ENCODE results near the gene TRPM3. TPM values are rescaled to one million over a fixed set of nuclear protein-coding genes. Genes with fewer than 3 reads are reported as not detected.

The TRPM3 gene
- total and polyA plus RNA-seq, 2 of the 13 experiments (the other 11 are each of a cell fraction or from before 2014, with no cell fraction given): not detected

DNA sequence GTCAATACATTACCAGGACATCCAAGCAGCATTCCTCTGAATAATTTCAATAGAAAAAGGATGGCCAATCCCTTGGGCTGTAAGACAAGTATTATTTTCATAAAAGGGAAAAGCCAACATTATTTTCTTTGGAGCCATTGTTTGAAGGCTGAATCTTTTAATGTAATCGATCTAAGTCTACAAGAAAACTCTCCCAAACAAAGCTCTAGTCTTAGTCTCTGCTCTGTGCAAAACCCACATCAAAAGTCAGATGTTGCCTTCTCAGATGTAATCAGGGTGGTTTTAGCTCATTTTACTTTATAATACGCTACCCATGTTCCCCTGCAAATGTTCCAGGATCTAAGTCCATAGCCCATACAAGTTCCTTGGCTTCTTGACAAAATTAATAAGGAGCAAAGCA lies 325.6 kb downstream of the TRPM3 start:
- H3K4me2 ChIP-seq (ENCODE audit: low read depth, low read length): no peak overlapping the region
- H3K79me2 ChIP-seq (ENCODE audit: insufficient read depth, low read length): no peaks in the 10 kb centered on the region
- TF ChIP-seq SP140L (CRISPR knock-in tag; IDR thresholded peaks at IDR 0.05; ENCODE audit: borderline replicate concordance) (no peak), JUN (CRISPR knock-in tag; IDR thresholded peaks at IDR 0.05) (no peak), RFX5 (IDR thresholded peaks at IDR 0.05; ENCODE audit: low read depth, low read length) (no peak), CENPT (CRISPR knock-in tag; IDR thresholded peaks at IDR 0.05; ENCODE audit: low read depth) (no peak), ZNF430 (CRISPR knock-in tag; IDR thresholded peaks at IDR 0.05) (no peak), EEA1 (CRISPR knock-in tag; IDR thresholded peaks at IDR 0.05; ENCODE audit: borderline replicate concordance) (no peak), ZNF274 (CRISPR knock-in tag; IDR thresholded peaks at IDR 0.05) (no peak), ZNF136 (CRISPR knock-in tag; IDR thresholded peaks at IDR 0.05; ENCODE audit: low read depth) (no peak), ZNF772 (CRISPR knock-in tag; IDR thresholded peaks at IDR 0.05) (no peak), ZNF572 (CRISPR knock-in tag; IDR thresholded peaks at IDR 0.05) (no peak), ZNF670 (CRISPR knock-in tag; IDR thresholded peaks at IDR 0.05; ENCODE audit: borderline replicate concordance) (no peak), MTF1 (CRISPR knock-in tag; IDR thresholded peaks at IDR 0.05) (no peak)
- TF ChIP-seq, protein P1, sequence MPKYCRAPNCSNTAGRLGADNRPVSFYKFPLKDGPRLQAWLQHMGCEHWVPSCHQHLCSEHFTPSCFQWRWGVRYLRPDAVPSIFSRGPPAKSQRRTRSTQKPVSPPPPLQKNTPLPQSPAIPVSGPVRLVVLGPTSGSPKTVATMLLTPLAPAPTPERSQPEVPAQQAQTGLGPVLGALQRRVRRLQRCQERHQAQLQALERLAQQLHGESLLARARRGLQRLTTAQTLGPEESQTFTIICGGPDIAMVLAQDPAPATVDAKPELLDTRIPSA (CRISPR knock-in tag; IDR thresholded peaks at IDR 0.05; ENCODE audit: borderline replicate concordance): no peak
- TF ChIP-seq, protein P2, sequence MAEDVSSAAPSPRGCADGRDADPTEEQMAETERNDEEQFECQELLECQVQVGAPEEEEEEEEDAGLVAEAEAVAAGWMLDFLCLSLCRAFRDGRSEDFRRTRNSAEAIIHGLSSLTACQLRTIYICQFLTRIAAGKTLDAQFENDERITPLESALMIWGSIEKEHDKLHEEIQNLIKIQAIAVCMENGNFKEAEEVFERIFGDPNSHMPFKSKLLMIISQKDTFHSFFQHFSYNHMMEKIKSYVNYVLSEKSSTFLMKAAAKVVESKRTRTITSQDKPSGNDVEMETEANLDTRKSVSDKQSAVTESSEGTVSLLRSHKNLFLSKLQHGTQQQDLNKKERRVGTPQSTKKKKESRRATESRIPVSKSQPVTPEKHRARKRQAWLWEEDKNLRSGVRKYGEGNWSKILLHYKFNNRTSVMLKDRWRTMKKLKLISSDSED (CRISPR knock-in tag; IDR thresholded peaks at IDR 0.05): no peak
- TF ChIP-seq, protein P3, sequence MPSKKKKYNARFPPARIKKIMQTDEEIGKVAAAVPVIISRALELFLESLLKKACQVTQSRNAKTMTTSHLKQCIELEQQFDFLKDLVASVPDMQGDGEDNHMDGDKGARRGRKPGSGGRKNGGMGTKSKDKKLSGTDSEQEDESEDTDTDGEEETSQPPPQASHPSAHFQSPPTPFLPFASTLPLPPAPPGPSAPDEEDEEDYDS (CRISPR knock-in tag; IDR thresholded peaks at IDR 0.05): no peak
- TF ChIP-seq, protein P4, sequence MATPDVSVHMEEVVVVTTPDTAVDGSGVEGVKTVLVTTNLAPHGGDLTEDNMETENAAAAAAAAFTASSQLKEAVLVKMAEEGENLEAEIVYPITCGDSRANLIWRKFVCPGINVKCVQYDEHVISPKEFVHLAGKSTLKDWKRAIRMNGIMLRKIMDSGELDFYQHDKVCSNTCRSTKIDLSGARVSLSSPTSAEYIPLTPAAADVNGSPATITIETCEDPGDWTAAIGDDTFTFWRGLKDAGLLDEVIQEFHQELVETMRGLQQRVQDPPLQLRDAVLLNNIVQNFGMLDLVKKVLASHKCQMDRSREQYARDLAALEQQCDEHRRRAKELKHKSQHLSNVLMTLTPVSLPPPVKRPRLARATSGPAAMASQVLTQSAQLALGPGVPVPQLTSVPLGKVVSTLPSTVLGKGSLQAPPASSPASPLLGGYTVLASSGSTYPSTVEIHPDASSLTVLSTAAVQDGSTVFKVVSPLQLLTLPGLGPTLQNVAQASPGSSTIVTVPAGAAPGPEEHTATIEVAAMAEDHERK (CRISPR knock-in tag; IDR thresholded peaks at IDR 0.05; ENCODE audit: low read depth): no peak
- intact Hi-C loops (cut with micrococcal nuclease; ENCODE audit: unreplicated experiment) (no loop called here), in situ Hi-C loops (cut with HindIII; ENCODE audit: extremely low pct_ligation_motif_present, low pct_unique_long_range_greater_than_20kb) (no loop called here)
- BruUV-seq (replicated peaks): no TSS peak
- H3K27me3 ChIP-seq (ENCODE audit: control insufficient read depth in 1 of 2, insufficient read depth in 2 of 2, low read length in 2 of 2): no peaks in the 10 kb centered on the region
- WGBS (ENCODE audit: low lambda C conversion rate): 5% methylated on average over 2 of the region's 2 CpGs
- no peak overlapping the region for H3K27ac ChIP-seq (ENCODE audit: extremely low read length, insufficient read depth, low read length)
- no peak overlapping the region for H2AFZ ChIP-seq (ENCODE audit: low read length)
- H4K20me1 ChIP-seq (ENCODE audit: insufficient read depth, low read length): no peaks in the 10 kb centered on the region
- DNase-seq (ENCODE audit: low spot score) (no peak), FAIRE-seq (no peak), ATAC-seq (no peak)
- ChIA-PET CTCF (ENCODE audit: low intra/inter-chr PET ratio, low total read pairs) (no interaction called here), POLR2A (no interaction called here)
- no peaks in the 10 kb centered on the region for H3K36me3 ChIP-seq (replicated peaks in 1 of 2; ENCODE audit: control insufficient read depth in 1 of 2, insufficient read depth in 2 of 2, low read length in 2 of 2)
- H3K9me3 ChIP-seq (ENCODE audit: low read length): no peaks in the 10 kb centered on the region
- no peak overlapping the region for H3K9ac ChIP-seq (ENCODE audit: insufficient read depth, low read depth, low read length)
- H3K4me3 ChIP-seq (replicated peaks in 1 of 3; ENCODE audit: insufficient read depth in 1 of 3, low read depth in 2 of 3, low read length in 3 of 3): no peak overlapping the region
- H3K4me1 ChIP-seq (ENCODE audit: insufficient read depth, low read length): no peaks in the 10 kb centered on the region

Measured in HepG2 (cell line).